Kidney glomerular epithelial cell (primary cell): ENCODE results near the gene ZDHHC20.

Source experiments
- DNase-seq: peaks from one replicate; lab custom pipeline; 2025; lab: John Stamatoyannopoulos, UW

The ZDHHC20 gene

DNA sequence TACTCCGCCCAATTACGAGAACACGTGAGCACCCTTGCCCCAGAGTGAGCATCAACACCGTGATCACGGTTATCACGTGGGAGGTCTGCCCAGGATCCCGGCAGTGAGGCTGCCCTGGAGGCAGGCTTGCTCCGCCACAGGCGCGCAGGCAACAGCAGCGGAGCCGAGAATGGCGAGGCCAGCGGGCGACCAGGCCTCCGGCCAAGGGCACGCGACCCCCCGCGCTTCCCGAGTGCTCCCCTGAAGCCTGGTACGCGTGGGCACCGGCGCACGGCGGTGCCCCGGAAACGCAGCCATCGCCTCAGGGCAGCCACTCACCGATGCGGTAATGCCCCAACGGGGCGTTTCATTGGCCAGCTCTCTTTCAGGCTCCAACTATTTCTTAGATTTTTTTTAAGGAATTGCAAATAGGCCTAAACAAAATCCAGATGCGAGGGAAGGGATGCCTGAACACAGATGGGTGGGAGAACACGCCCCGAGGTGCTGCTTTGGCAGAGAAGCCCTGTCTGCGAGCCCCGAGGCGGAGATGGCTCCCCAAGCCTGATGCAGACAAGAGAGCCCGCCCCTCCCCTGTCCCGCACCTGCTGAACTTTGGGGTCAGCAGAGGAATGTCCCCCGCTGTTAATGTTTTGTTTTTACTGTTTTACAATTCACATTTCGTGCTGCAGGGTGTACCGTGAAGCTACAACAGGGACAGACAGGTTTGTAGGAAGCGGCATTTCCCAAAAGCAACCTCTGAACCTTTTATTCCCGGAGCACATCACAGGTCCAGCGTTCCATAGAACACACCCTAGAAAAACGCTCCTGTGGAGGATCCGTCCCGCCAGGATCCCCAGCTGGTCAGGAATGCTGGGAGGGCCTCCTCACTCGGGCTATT, 132.7 kb downstream of the ZDHHC20 start:
- peak; percentile 19 for DNase-seq

DNA sequence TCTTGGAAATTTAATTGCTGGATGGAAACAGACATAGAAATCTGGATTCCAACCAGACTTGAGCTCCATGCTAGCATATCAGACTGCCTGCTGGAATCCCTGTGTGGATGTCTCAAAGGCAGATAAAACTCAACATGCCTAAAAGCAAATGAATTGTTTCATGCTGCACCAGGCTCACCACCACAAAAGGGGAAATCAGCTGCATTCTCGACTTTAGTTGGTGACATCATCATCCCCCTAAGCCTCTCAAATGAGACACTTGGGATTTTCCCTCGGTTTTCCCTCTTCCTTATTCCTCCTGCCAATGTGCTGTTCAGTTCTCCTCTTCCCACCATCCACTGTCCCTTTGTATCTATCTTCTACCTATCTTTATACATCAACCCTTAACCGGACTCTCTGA, 134.3 kb downstream of the ZDHHC20 start:
- DNase-seq = no peak

DNA sequence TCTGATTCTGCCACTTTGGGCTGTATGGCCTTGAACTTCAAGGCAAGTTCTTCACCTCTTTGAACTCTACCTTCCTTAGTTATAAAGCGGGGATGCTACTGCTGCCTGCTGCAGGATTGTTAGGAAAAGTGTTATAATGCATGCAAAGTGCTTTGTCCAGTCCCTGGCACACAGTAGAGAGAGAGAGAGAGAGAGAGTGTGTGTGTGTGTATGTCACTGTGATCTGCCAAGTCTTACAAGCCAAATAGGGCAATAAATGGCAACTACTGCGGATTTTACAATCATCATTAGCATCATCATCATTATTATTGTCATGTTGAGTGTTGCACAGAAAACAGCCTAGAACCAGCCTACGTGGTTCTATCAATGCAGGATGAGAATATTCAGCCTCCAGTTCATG, 136.1 kb downstream of the ZDHHC20 start:
- DNase-seq = no peak
